Sigmoid colon (tissue), 4 donors: ENCODE results near the gene LYPLA2.
"Not testable (repeated sequence)": the region's sequence is repeated elsewhere in the genome, so short reads cannot be mapped to it uniquely, and the experiment has no call there.

Experiments used
- EP300 ChIP-seq, 4 donors: sonication (generic); formaldehyde crosslinking; IDR thresholded peaks; one replicate each; pipeline ENCODE4 v1.6.1; 2017; ENCODE audit warnings: antibody characterized with exemption in 4 of 4
- POLR2A ChIP-seq, 2 donors: fragments of 450-650 bp; IDR thresholded peaks; one replicate each; pipeline ENCODE4 v1.6.1; 2016; ENCODE audit warnings: antibody characterized with exemption in 2 of 2, mild to moderate bottlenecking in 2 of 2, moderate library complexity in 2 of 2
- POLR2AphosphoS5 ChIP-seq, 4 donors: sonication (generic); formaldehyde crosslinking; IDR thresholded peaks; one replicate each; pipeline ENCODE4 v1.6.1; 2017; ENCODE audit warnings: antibody characterized with exemption in 4 of 4
- TF ChIP-seq, protein P1 (sequence below), 4 experiments: fragments of 450-650 bp in 3 of 4; fragments of 200-600 bp in 1 of 4; IDR thresholded peaks; one replicate each; pipeline ENCODE4 v1.5.1; 2016 to 2019; ENCODE audit warnings: antibody characterized with exemption in 4 of 4, mild to moderate bottlenecking in 3 of 4, moderate library complexity in 2 of 4

GRCh38 chr1:23834156-23834555 lies 43.2 kb downstream of the LYPLA2 start:
- TF ChIP-seq EP300, POLR2AphosphoS5, POLR2A (IDR thresholded peaks at IDR 0.05): not testable (repeated sequence)
- TF ChIP-seq, protein P1, sequence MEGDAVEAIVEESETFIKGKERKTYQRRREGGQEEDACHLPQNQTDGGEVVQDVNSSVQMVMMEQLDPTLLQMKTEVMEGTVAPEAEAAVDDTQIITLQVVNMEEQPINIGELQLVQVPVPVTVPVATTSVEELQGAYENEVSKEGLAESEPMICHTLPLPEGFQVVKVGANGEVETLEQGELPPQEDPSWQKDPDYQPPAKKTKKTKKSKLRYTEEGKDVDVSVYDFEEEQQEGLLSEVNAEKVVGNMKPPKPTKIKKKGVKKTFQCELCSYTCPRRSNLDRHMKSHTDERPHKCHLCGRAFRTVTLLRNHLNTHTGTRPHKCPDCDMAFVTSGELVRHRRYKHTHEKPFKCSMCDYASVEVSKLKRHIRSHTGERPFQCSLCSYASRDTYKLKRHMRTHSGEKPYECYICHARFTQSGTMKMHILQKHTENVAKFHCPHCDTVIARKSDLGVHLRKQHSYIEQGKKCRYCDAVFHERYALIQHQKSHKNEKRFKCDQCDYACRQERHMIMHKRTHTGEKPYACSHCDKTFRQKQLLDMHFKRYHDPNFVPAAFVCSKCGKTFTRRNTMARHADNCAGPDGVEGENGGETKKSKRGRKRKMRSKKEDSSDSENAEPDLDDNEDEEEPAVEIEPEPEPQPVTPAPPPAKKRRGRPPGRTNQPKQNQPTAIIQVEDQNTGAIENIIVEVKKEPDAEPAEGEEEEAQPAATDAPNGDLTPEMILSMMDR (IDR thresholded peaks at IDR 0.05), result not testable (repeated sequence)
